ENCODE measurements around the gene ZC3H13. TPM values are rescaled to one million over a fixed set of nuclear protein-coding genes. Genes with fewer than 3 reads are reported as not detected.

ZC3H13 gene
- total RNA-seq (2014; rRNA removed; shearing (Covaris generic)) (8.6 and 15.6 TPM in 2 replicates), polyA plus RNA-seq (2016; fragmentation: Nextera tagmentation; extraction: Ambion mirVana) (50.7 and 53.4 TPM in 2 replicates)

DNA sequence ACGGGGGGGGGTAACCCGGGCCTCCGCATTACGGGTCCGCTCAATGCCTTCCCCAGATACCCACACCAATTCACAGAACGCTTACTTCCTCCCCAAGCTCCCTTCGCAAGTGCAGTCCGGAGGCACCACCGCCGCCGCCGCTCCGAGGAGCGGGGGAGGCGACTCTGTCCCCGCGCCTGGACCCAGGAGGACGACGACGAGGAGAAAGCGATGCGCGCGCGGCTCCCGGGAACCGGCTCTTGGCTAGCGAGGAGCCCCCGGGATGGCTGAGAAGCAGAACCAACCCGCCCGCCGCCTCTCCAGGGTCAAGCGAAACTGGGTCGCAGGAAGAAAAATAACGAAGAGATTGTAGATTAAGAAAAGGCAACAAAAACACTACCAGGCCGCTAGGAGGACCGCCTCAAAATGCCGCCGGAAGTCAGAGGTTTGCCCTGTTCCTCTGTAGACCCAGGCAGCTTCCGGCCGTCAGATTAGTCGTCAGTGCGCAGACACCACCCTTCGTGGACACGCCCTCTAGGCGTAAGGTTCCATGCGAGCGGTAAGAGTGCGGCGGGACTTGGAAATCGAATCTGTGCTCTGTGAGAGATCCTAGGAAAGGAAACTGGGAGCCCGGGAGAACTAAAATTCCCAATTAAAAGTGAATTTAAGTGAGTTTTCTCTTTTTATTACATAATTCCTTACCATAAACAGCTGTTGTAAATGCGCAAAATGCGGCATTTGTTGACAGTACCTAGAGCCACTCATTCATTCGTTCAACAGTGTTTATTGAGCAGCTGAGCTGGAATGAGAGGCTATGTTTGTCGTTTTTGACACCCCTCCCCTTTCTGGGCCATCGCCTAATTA, at the start of gene ZC3H13:
Gene ZC3H13 (minus strand): TSS at position 428 of the 843 bp plus-strand sequence. CDS start 7,239 bp downstream, outside the sequence.
- H4K20me1 ChIP-seq (ENCODE audit: insufficient read depth): no peaks in the 10 kb centered on the region
- TF ChIP-seq EZH2phosphoT487 (IDR thresholded peaks at IDR 0.05; ENCODE audit: insufficient read depth, low read depth) (no peak), EZH2 (IDR thresholded peaks at IDR 0.05; ENCODE audit: insufficient read depth, poor library complexity, severe bottlenecking) (no peak)
- no peaks in the 10 kb centered on the region for H3K9me2 ChIP-seq (ENCODE audit: insufficient read depth)
- H3K4me3 ChIP-seq: peak within 1 kb of the TSS; percentile 98
- no peaks in the 10 kb centered on the region for H3K36me3 ChIP-seq (ENCODE audit: low read depth)
- H2AFZ ChIP-seq: peak within 1 kb of the TSS; percentile 100
- H3K4me1 ChIP-seq (ENCODE audit: insufficient read depth): peaks cover 37% of the 10 kb centered on the region
- peaks cover 17% of the 10 kb centered on the region for H3F3A ChIP-seq (ENCODE audit: insufficient read depth)
- peaks cover 49% of the 10 kb centered on the region for H3K79me2 ChIP-seq (ENCODE audit: insufficient read depth)
- H3K9ac ChIP-seq: peak within 1 kb of the TSS; percentile 97
- peak within 1 kb of the TSS; percentile 92 for H3K27ac ChIP-seq
- in situ Hi-C loops (cut with MboI): no loop called here
- H3K27me3 ChIP-seq (replicated peaks; ENCODE audit: insufficient read depth): no peaks in the 10 kb centered on the region
- 1% methylated on average over 57 of the region's 57 CpGs for WGBS, 2 experiments (ENCODE audit: low coverage in 1 of 2, low lambda C conversion rate in 2 of 2, missing lambda C conversion rate in 2 of 2)
- H3K9me3 ChIP-seq (ENCODE audit: low read depth): no peaks in the 10 kb centered on the region
- peak within 1 kb of the TSS; percentile 98 for H3K4me2 ChIP-seq (ENCODE audit: unreplicated experiment)
- DNase-seq: peak; percentile 99

GRCh38 chr13:46102255-46102605, 49.7 kb upstream of the ZC3H13 start:
- no peaks in the 10 kb centered on the region for H3K9me2 ChIP-seq (ENCODE audit: insufficient read depth)
- no peaks in the 10 kb centered on the region for H4K20me1 ChIP-seq (ENCODE audit: insufficient read depth)
- H3K4me2 ChIP-seq (ENCODE audit: unreplicated experiment): no peak overlapping the region
- no peaks in the 10 kb centered on the region for H3K9me3 ChIP-seq (ENCODE audit: low read depth)
- no peak overlapping the region for H3K27ac ChIP-seq
- H3F3A ChIP-seq (ENCODE audit: insufficient read depth): no peaks in the 10 kb centered on the region
- no peaks in the 10 kb centered on the region for H3K4me1 ChIP-seq (ENCODE audit: insufficient read depth)
- no peak overlapping the region for H3K9ac ChIP-seq
- H3K79me2 ChIP-seq (ENCODE audit: insufficient read depth): no peaks in the 10 kb centered on the region
- no peaks in the 10 kb centered on the region for H3K36me3 ChIP-seq (ENCODE audit: low read depth)
- no peak for TF ChIP-seq EZH2 (IDR thresholded peaks at IDR 0.05; ENCODE audit: insufficient read depth, poor library complexity, severe bottlenecking)
- TF ChIP-seq EZH2phosphoT487 (IDR thresholded peaks at IDR 0.05; ENCODE audit: insufficient read depth, low read depth): no peak
- no peak overlapping the region for H3K4me3 ChIP-seq
- no peak overlapping the region for H2AFZ ChIP-seq
- in situ Hi-C loops (cut with MboI): no loop called here
- no peak for DNase-seq
- H3K27me3 ChIP-seq (replicated peaks; ENCODE audit: insufficient read depth): peaks cover 7% of the 10 kb centered on the region; the same call in 1 of the 2 replicates

DNA sequence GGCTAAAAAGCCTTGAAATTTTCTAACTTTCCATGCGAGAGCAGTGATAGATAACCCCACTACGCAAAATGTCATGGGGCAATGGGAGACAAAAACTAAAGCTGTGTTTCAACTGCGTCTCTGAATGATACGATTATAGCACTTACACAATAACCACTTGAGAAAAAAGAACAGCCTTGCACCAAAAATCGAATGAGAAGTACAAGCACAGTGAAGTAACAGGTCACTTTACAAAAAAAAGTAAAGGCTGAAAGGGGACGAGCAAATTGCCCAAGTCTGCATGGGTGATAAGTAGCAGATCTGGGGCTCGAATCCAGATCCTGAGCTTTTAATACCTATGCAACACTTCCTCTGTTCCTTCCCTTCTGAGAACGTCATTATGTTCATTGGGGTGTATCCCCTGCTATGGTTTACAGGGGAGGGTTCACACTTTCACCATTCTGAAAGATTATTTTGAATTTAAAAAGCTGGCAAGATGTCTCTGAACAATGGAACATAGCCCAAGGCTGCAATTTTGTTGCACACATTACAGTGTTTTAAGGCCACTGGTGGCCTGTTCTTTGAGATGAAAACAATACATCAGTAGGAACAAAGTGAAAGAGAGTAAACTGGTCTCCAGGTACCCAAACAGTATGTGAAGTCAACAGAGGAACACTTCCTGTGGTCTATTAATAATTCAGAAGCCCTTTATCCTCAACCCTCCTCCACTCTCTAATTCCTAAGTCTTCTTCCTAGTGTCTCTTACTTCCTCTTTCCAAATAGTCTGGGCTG, 49.1 kb upstream of the ZC3H13 start:
- in situ Hi-C loops (cut with MboI): no loop called here
- no peak overlapping the region for H2AFZ ChIP-seq
- WGBS, 2 experiments (ENCODE audit: low coverage in 1 of 2, low lambda C conversion rate in 2 of 2, missing lambda C conversion rate in 2 of 2): 64 to 69% methylated on average over 8 of the region's 8 CpGs
- H3K4me2 ChIP-seq (ENCODE audit: unreplicated experiment): no peak overlapping the region
- H3K9me3 ChIP-seq (ENCODE audit: low read depth): no peaks in the 10 kb centered on the region
- no peak overlapping the region for H3K9ac ChIP-seq
- no peak overlapping the region for H3K4me3 ChIP-seq
- H3K27ac ChIP-seq: no peak overlapping the region
- H4K20me1 ChIP-seq (ENCODE audit: insufficient read depth): no peaks in the 10 kb centered on the region
- no peaks in the 10 kb centered on the region for H3F3A ChIP-seq (ENCODE audit: insufficient read depth)
- no peak for DNase-seq
- H3K27me3 ChIP-seq (replicated peaks; ENCODE audit: insufficient read depth): 0 out of 2 replicates have a peak, but pooled peaks cover 5% of the 10 kb centered on the region
- no peak for TF ChIP-seq EZH2phosphoT487 (IDR thresholded peaks at IDR 0.05; ENCODE audit: insufficient read depth, low read depth)
- no peak for TF ChIP-seq EZH2 (IDR thresholded peaks at IDR 0.05; ENCODE audit: insufficient read depth, poor library complexity, severe bottlenecking)
- H3K9me2 ChIP-seq (ENCODE audit: insufficient read depth): no peaks in the 10 kb centered on the region
- no peaks in the 10 kb centered on the region for H3K36me3 ChIP-seq (ENCODE audit: low read depth)
- H3K79me2 ChIP-seq (ENCODE audit: insufficient read depth): no peaks in the 10 kb centered on the region
- no peaks in the 10 kb centered on the region for H3K4me1 ChIP-seq (ENCODE audit: insufficient read depth)

DNA sequence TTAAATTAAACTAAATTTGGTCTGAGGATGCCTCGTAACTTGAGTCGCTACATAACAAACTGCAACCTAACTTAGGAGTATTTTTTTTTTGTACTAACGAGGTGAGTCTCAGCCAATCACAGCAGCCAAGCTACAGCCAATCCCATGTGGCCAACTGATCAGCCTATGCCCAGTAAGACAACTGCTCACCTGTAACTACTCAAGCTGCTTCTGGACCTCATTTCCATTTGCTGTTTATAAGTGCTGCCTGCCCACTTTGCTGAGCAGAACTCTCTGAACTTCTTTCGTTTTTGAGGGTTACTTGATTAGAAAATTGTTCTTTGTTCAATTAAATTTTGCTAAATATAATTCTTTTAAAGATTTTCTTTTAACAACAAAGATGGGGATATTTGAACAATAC, 48.5 kb upstream of the ZC3H13 start:
- DNase-seq: no peak
- Histone ChIP-seq H3K36me3 (ENCODE audit: low read depth) (no peaks in the 10 kb centered on the region), H3K27ac (no peak overlapping the region), H3K4me3 (no peak overlapping the region), H3K9me2 (ENCODE audit: insufficient read depth) (no peaks in the 10 kb centered on the region), H3K79me2 (ENCODE audit: insufficient read depth) (no peaks in the 10 kb centered on the region), H2AFZ (no peak overlapping the region), H3K9me3 (ENCODE audit: low read depth) (no peaks in the 10 kb centered on the region), H3K27me3 (replicated peaks; ENCODE audit: insufficient read depth) (no peaks in the 10 kb centered on the region), H3K4me2 (ENCODE audit: unreplicated experiment) (no peak overlapping the region), H3K4me1 (ENCODE audit: insufficient read depth) (no peaks in the 10 kb centered on the region), H3F3A (ENCODE audit: insufficient read depth) (no peaks in the 10 kb centered on the region), H4K20me1 (ENCODE audit: insufficient read depth) (no peaks in the 10 kb centered on the region), H3K9ac (no peak overlapping the region)
- 71 to 74% methylated on average over 4 of the region's 4 CpGs for WGBS, 2 experiments (ENCODE audit: low coverage in 1 of 2, low lambda C conversion rate in 2 of 2, missing lambda C conversion rate in 2 of 2)
- no peak for TF ChIP-seq EZH2phosphoT487 (IDR thresholded peaks at IDR 0.05; ENCODE audit: insufficient read depth, low read depth)
- no peak for TF ChIP-seq EZH2 (IDR thresholded peaks at IDR 0.05; ENCODE audit: insufficient read depth, poor library complexity, severe bottlenecking)
- in situ Hi-C loops (cut with MboI): no loop called here

Data from GM23248 (cell line).